Hematopoietic multipotent progenitor cell treated with erythropoietin and hydrocortisone succinate and interleukin-3 and kit ligand, for 6 days (in vitro differentiated cells): ENCODE results near the gene LRRC74A.

Source experiments
- DNase-seq: peaks from one replicate; pipeline ENCODE4 v3.0.0-alpha.2; 2015

Gene LRRC74A

GRCh38 chr14:76810953-76811400 is 15.2 kb upstream of the LRRC74A start:
- DNase-seq = peak; percentile 76

DNA sequence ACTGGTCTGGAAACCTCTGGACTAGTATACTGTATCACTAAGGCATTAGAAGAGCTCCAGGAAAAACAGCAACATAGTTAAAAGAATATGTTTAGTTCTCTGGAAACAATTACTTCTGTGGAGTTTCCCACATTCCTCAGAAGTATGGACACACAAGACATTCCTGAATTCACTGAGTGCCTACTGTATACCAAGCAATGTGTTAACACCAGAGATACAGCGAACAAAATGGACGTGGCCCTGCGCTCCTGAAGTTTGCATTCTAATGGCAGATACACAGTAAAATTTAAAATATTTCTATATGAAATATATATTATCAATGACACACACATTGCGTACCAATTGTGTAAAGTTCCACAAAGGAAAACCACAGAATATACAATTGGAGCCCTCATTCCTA is 14.6 kb upstream of the LRRC74A start:
- peak; percentile 27 for DNase-seq

- peak; percentile 19 for DNase-seq
These were observed 14.2 kb upstream of the LRRC74A start for GRCh38 chr14:76812093-76812421.

DNA sequence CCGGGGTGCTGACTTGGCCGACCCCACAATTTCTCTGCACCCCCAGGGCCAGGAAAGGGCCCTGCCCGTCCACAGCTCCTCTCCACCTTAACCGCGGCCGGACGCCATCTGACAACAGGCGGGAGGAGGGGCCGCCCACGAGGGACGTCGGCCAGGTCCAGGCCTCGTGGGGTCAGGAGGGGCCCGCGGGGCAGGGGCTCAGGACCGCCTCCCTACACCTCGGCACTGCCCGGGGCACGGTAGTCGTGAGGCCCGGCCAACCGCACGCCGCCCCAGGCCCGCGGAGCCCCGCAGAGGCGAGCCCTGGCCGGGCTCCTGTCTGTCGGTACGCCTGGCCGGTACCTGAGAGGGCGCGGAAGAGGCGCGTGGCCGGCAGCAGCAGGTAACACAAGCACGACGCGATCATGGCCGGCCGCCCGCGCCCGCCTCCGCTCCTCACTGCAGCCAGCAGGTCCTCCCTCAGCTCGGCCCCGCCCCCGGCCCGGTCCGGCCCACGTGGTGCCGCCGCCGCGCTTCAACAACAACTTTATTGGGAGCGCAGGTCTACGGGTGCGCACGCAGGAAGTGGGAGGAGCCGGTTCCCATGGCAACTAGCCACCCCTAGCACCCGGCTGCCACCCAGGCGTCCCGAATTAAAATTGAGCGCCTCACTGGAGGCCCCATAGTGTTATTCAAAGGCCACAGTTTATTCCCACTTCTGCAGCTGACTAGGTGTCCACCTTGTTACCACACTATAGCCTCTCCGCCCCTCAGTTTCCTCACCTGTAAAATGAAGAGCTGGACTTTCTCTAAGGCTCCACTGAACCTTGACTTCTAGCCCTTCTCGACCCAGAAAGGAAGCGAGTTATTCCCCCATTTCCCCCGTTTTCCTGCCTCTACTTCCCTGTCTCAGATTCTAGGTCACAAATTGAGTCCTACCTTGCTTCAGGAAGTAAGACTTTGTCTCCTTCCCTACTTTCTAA is 13.5 kb upstream of the LRRC74A start, which contains the start of gene ANGEL1:
ANGEL1 (minus strand) TSS at position 461 of the 962 bp plus-strand sequence; CDS start at position 406, 55 bp downstream.
- peak; percentile 96 for DNase-seq

DNA sequence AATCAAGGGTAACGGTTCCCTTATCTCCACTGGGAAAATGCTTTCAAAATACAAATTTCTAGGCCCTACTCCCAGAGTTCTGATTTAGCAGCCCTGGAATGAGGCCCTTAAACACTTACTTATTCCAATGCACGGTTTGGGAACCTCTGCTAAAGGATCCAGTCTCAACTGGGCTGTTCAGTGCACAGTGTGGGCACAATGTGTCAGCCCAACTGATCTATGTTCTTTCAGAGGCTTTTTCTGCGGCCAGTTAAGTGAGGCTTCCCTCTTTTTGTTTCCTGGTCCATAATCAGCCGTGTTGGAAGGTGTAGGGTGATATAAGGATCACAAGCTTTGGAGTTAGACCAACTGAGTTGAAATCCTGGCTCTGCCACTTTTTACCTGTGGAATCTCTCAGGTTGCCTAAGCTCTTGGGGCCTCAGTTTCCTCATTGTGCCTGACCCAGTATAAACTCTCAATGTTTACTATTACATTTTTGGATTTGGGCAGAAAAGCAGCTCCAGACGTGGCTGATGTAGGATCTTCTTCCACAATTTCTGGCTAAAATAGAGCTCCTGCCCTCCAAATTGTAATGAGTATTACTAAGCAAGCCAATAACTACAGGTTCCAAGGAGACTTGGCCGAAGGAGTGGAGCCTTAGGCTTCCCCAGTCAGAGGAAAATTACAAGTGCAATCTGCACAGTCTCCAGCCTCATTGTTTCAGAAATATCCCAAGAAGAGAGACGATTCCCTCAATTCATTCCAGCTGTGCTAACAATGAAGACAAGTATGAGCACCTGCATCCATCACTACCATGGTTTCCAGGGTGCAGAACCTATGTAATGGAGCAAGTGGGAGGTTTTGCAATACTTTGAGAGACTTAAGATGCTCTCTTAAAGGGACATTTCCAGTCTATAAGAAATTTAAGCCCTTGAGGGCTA is 11.2 kb upstream of the LRRC74A start:
- no peak for DNase-seq

- DNase-seq = no peak
These were observed 5.5 kb upstream of the LRRC74A start for GRCh38 chr14:76820700-76821099.

DNA sequence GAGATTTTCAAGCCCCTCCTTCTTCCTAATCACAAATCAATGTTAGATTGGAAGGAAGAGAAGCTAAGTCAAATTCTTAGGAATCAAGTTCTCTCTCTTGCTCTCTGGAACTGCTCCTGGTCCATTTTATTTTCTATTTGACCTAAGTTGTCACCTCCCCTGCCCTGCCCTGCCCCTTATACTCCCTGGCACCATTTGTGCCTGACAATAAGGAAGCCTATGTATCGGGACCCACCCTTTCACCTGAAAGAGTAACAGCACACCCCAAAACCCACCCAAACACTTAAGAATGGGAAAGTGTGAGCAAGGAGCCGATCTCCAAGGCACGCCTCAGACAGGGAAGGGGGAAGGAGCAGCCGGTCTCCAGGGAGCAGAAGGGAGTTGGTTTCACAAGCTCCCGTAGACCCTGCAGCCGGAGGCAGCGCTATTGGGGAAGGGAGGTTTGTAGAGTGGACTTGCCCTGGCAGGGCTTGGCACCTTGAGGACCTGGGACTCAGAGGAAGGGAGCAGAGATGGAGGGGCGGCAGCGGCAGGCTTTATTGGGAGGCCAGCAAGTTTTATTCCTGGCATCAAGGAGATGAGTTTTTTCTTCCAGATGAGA is 1.6 kb downstream of the LRRC74A start:
- no peak for DNase-seq

DNA sequence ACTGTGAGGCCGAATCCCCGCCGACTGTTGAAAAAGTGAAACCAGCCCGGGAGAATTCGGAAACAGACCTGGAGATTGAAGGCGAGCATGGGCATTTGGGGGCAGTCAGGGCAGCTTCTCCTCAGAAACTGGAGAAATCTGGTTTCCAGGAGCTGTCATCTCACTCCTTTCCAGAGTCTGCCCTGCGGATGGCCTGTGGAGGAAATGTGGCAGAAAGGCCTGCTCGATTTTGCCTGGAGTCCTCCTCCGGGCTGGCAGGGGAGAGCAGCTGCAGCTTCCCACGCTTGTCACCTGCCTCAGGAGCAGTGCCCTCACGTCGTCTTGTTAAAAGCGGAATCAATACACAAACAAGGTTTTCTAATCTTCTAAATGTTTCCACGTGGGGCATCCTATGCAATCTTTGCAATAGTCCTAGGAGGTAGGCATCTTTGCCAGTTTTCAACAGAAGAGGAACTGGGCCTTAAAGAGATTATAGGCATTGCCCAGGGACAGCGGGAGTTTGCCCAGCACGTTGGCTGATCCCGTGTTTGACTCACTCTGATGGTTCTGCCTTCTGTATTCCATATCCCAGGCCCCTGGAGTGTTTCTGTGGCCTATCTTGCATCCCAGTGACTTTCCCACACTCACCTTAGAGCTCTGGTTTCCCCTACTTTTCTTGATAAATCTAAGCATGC is 2.3 kb downstream of the LRRC74A start:
- no peak for DNase-seq

DNA sequence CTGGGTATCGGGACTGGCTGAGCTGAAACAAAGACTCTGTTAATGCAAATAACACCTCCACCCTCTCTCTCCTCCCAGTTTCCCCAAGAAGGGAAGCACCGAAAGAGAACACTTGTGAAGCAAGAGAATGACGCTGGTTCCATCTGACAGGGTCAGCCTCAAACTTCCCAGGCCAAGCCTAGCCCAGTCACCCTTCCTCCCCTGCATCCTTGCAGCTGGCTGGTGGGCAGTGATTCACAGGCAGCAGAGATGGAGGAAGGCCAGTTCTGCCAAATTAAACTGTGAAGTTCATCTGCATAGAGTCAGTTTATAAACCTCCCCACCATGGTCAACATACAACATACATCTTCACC is 2.8 kb downstream of the LRRC74A start:
- DNase-seq = no peak

GRCh38 chr14:76829650-76830421 is 3.6 kb downstream of the LRRC74A start:
- no peak for DNase-seq

GRCh38 chr14:76830556-76830955 is 4.3 kb downstream of the LRRC74A start:
- DNase-seq = no peak

- DNase-seq = peak; percentile 12
These were observed 6.3 kb downstream of the LRRC74A start for GRCh38 chr14:76832503-76832988.

DNA sequence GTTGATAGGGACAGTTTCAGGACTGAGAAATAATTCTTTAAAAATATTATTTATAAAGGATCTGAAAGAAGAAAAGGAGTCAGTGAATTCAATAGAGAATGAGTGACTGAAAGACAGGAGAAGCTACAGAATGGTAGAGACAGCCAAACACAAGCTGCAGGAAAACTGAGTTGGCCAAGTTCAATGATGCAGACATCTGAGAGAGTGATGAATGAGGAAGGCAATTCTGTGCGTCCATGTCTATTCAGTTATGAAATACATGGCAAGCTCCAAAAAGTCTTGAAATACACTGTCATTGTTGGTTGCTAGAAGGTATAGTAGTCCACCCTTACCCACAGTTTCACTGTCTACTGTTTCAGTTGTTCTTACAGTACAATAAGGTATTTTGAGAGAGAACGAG is 6.8 kb downstream of the LRRC74A start:
- DNase-seq = no peak

GRCh38 chr14:76834241-76834661 is 8.0 kb downstream of the LRRC74A start:
- DNase-seq = no peak

DNA sequence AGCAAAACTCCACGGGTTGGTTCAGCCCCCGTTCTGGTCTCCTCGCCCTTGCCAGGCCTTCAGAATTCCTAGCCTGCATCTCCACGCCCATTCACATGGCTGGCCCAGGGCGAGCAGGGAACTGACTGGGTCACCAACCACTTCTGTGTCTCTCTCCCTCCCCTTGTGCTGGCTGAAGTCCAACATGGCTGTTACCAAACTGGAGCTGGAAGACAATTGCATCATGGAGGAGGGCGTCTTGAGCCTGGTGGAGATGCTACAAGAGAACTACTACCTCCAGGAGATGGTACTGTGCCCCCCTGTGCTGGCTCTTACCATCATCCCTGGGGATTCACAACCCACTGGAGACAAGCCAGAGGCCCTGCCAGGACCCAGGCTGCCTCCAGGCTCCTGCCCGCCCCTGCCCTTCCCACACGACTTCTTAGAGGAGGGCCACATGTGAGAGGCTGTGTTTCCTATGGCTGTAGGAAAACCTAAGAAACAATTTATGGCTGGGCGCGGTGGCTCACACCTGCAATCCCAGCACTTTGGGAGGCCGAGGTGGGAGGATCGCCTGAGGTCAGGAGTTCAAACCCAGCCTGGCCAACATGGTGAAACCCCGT is 9.9 kb downstream of the LRRC74A start:
- DNase-seq = no peak

GRCh38 chr14:76837524-76837923 is 11.3 kb downstream of the LRRC74A start:
- no peak for DNase-seq

- no peak for DNase-seq
These were observed 16.2 kb downstream of the LRRC74A start for GRCh38 chr14:76842414-76842813.

GRCh38 chr14:76844223-76844622 is 18.0 kb downstream of the LRRC74A start:
- DNase-seq = peak; percentile 58

GRCh38 chr14:76846331-76847047 is 20.3 kb downstream of the LRRC74A start:
- DNase-seq = peak; percentile 32

DNA sequence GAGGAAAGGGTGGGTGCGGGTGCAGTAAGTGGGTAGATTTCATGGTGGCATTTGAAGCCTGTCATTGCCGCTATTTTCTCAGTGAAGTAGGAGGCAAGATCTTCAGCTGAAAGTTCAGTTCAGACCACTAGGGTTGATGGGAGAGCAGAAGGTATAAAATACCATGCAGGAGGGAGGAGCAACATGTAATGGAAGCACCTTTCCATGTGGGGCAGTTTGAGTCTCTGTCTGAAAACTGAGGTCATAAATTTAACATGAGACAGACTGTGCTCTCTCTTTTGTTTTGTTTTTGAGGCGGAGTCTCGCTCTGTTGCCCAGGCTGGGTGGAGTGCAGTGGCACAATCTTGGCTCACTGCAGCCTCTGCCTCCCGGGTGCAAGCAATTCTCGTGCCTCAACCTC is 22.7 kb downstream of the LRRC74A start:
- DNase-seq = peak; percentile 22
